GM21737 (cell line): ENCODE results near the gene FAM98C.
"Not testable (repeated sequence)": the region's sequence is repeated elsewhere in the genome, so short reads cannot be mapped to it uniquely, and the experiment has no call there.

Experiments
- ATAC-seq: cut with Tn5 transposase; IDR thresholded peaks from one replicate; pipeline ENCODE4 v1.9.1; 2021; ENCODE audit warnings: mild to moderate bottlenecking, moderate library complexity; ENCODE audit not compliant: unreplicated experiment

Gene FAM98C

GRCh38 chr19:38402967-38403674 is at the start of gene FAM98C:
Gene FAM98C, plus strand, starts transcription at chr19:38403093. Its CDS starts 61 bp downstream, at chr19:38403154.
- ATAC-seq = peak; percentile 94

- ATAC-seq = no peak
Observed at GRCh38 chr19:38355728-38356725, 46.9 kb upstream of the FAM98C start.

- no peak for ATAC-seq
Observed at GRCh38 chr19:38358071-38358470, 44.8 kb upstream of the FAM98C start.

GRCh38 chr19:38359242-38360021 is 43.5 kb upstream of the FAM98C start:
- no peak for ATAC-seq

GRCh38 chr19:38360351-38360750 is 42.5 kb upstream of the FAM98C start:
- ATAC-seq = no peak

- ATAC-seq = no peak
Observed at GRCh38 chr19:38360839-38361631, 41.9 kb upstream of the FAM98C start.

GRCh38 chr19:38361633-38362075 is 41.2 kb upstream of the FAM98C start:
- ATAC-seq = peak; percentile 42

GRCh38 chr19:38362076-38362945 is 40.6 kb upstream of the FAM98C start:
- ATAC-seq = peak; percentile 57

- ATAC-seq = not testable (repeated sequence)
Observed at GRCh38 chr19:38362946-38363688, 39.8 kb upstream of the FAM98C start.

- no peak for ATAC-seq
Observed at GRCh38 chr19:38367041-38367440, 35.9 kb upstream of the FAM98C start.

- no peak for ATAC-seq
Observed at GRCh38 chr19:38369584-38369983, 33.3 kb upstream of the FAM98C start.

GRCh38 chr19:38370299-38370698 is 32.6 kb upstream of the FAM98C start:
- ATAC-seq = no peak

- ATAC-seq = no peak
Observed at GRCh38 chr19:38371081-38371480, 31.8 kb upstream of the FAM98C start.

GRCh38 chr19:38373907-38374331 is 29.0 kb upstream of the FAM98C start:
- no peak for ATAC-seq

GRCh38 chr19:38374332-38375097 is 28.4 kb upstream of the FAM98C start, which contains the start of gene PSMD8:
Gene PSMD8, plus strand, starts transcription at chr19:38374571. Its CDS starts 31 bp downstream, at chr19:38374602.
- peak; percentile 90 for ATAC-seq

GRCh38 chr19:38375098-38375493 is 27.8 kb upstream of the FAM98C start:
- no peak for ATAC-seq

- no peak for ATAC-seq
Observed at GRCh38 chr19:38375748-38376147, 27.1 kb upstream of the FAM98C start.

- ATAC-seq = no peak
Observed at GRCh38 chr19:38376576-38376975, 26.3 kb upstream of the FAM98C start.
